Measurements from ENCODE around the gene SLC25A38. TPM values are rescaled to one million over a fixed set of nuclear protein-coding genes. Genes with fewer than 3 reads are reported as not detected.
"Not testable (repeated sequence)": the region's sequence is repeated elsewhere in the genome, so short reads cannot be mapped to it uniquely, and the experiment has no call there.

SLC25A38 gene
- 18.1 and 24.1 TPM in 2 replicates for total RNA-seq (2014; rRNA removed; shearing (Covaris generic))

GRCh38 chr3:39383045-39383880 lies at the start of gene SLC25A38:
SLC25A38 (plus strand) TSS chr3:39383370; CDS start chr3:39383725, 355 bp downstream.
- peak; percentile 73 for DNase-seq (ENCODE audit: low spot score)

- DNase-seq (ENCODE audit: low spot score), result no peak
Observed at GRCh38 chr3:39333607-39334006, 49.6 kb upstream of the SLC25A38 start.

- DNase-seq (ENCODE audit: low spot score), result no peak
Observed at GRCh38 chr3:39334205-39334604, 49.0 kb upstream of the SLC25A38 start.

- DNase-seq (ENCODE audit: low spot score), result no peak
Observed at GRCh38 chr3:39338201-39338600, 45.0 kb upstream of the SLC25A38 start.

- DNase-seq (ENCODE audit: low spot score), result no peak
Observed at GRCh38 chr3:39339086-39339485, 44.1 kb upstream of the SLC25A38 start.

GRCh38 chr3:39343076-39343717 lies 40.0 kb upstream of the SLC25A38 start:
- DNase-seq (ENCODE audit: low spot score), result no peak

- no peak for DNase-seq (ENCODE audit: low spot score)
Observed at GRCh38 chr3:39343760-39344159, 39.4 kb upstream of the SLC25A38 start.

GRCh38 chr3:39344746-39345344 lies 38.3 kb upstream of the SLC25A38 start:
- DNase-seq (ENCODE audit: low spot score), result no peak

- DNase-seq (ENCODE audit: low spot score), result no peak
Observed at GRCh38 chr3:39346785-39347585, 36.2 kb upstream of the SLC25A38 start.

- no peak for DNase-seq (ENCODE audit: low spot score)
Observed at GRCh38 chr3:39347586-39347876, 35.6 kb upstream of the SLC25A38 start.

- no peak for DNase-seq (ENCODE audit: low spot score)
Observed at GRCh38 chr3:39349080-39349479, 34.1 kb upstream of the SLC25A38 start.

- DNase-seq (ENCODE audit: low spot score), result no peak
Observed at GRCh38 chr3:39350714-39351113, 32.5 kb upstream of the SLC25A38 start.

- not testable (repeated sequence) for DNase-seq (ENCODE audit: low spot score)
Observed at GRCh38 chr3:39351134-39351533, 32.0 kb upstream of the SLC25A38 start.

- not testable (repeated sequence) for DNase-seq (ENCODE audit: low spot score)
Observed at GRCh38 chr3:39353168-39353927, 29.8 kb upstream of the SLC25A38 start.

- DNase-seq (ENCODE audit: low spot score), result no peak
Observed at GRCh38 chr3:39358333-39358732, 24.8 kb upstream of the SLC25A38 start.

- no peak for DNase-seq (ENCODE audit: low spot score)
Observed at GRCh38 chr3:39361252-39361927, 21.8 kb upstream of the SLC25A38 start.

- no peak for DNase-seq (ENCODE audit: low spot score)
Observed at GRCh38 chr3:39362192-39362591, 21.0 kb upstream of the SLC25A38 start.

GRCh38 chr3:39362812-39363211 lies 20.4 kb upstream of the SLC25A38 start:
- DNase-seq (ENCODE audit: low spot score), result no peak

- DNase-seq (ENCODE audit: low spot score), result not testable (repeated sequence)
Observed at GRCh38 chr3:39370450-39370849, 12.7 kb upstream of the SLC25A38 start.

GRCh38 chr3:39372833-39373232 lies 10.3 kb upstream of the SLC25A38 start:
- no peak for DNase-seq (ENCODE audit: low spot score)
